ENCODE results near the gene POLRMT. TPM values are rescaled to one million over a fixed set of nuclear protein-coding genes. Genes with fewer than 3 reads are reported as not detected.
"Not testable (repeated sequence)": the region's sequence is repeated elsewhere in the genome, so short reads cannot be mapped to it uniquely, and the experiment has no call there.

Gene POLRMT
- total RNA-seq, 1 donor from 2014 or later = 36.0 TPM

DNA sequence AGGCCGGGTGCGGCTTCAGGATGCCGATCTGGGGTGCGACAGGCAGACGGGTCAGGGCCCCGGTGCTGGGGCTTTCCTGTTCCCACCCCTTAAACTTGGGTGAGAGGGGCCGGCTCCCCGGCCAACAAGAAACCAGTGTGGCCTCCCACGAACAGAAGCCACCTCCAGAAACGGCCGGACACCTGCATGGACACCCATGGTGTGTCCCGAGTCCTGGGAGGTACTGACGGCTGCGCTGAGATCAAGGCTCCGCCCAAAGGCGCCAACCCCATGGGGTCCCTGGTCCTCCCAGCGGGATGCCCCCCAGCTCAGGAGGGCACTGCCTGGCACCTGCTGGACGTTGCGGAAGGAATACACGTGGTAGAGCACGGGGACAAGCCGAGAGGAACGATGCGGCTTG, 11.5 kb downstream of the POLRMT start:
- Histone ChIP-seq H3K9me3 (no peaks in the 10 kb centered on the region), H3K4me1 (no peaks in the 10 kb centered on the region), H3K36me3 (peaks cover 61% of the 10 kb centered on the region), H3K27ac (no peak overlapping the region), H3K4me3 (no peak overlapping the region), H3K27me3 (no peaks in the 10 kb centered on the region)
- TF ChIP-seq, protein P1, sequence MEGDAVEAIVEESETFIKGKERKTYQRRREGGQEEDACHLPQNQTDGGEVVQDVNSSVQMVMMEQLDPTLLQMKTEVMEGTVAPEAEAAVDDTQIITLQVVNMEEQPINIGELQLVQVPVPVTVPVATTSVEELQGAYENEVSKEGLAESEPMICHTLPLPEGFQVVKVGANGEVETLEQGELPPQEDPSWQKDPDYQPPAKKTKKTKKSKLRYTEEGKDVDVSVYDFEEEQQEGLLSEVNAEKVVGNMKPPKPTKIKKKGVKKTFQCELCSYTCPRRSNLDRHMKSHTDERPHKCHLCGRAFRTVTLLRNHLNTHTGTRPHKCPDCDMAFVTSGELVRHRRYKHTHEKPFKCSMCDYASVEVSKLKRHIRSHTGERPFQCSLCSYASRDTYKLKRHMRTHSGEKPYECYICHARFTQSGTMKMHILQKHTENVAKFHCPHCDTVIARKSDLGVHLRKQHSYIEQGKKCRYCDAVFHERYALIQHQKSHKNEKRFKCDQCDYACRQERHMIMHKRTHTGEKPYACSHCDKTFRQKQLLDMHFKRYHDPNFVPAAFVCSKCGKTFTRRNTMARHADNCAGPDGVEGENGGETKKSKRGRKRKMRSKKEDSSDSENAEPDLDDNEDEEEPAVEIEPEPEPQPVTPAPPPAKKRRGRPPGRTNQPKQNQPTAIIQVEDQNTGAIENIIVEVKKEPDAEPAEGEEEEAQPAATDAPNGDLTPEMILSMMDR (IDR thresholded peaks at IDR 0.05) = no peak
- no peak for ATAC-seq
- DNase-seq = no peak
- intact Hi-C loops (cut with DNase I) = no loop called here

DNA sequence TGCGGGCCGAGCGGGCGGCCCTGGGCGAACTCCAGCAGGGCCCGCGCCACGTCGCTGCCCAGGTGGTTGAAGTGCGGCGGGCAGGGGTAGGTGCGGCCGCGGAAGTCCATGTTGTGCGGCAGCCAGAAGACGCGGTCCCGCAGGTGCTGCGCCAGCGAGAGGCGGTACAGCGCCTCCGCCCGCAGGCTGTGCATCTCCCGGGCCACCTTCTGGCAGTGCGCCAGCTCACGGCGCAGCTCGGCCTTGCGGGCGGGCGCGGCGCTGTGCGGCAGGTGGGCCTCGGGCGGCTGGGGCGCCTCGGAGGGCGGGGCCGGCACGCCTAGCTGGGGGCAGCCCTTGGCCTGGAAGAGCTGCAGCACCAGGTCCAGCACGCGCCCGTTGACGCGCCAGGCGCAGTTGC, 12.1 kb downstream of the POLRMT start:
- DNase-seq; ATAC-seq; intact Hi-C loops (cut with DNase I); H3K4me1 ChIP-seq; H3K27me3 ChIP-seq; H3K27ac ChIP-seq; H3K9me3 ChIP-seq; H3K4me3 ChIP-seq: not testable (repeated sequence)
- H3K36me3 ChIP-seq = peaks cover 60% of the 10 kb centered on the region

DNA sequence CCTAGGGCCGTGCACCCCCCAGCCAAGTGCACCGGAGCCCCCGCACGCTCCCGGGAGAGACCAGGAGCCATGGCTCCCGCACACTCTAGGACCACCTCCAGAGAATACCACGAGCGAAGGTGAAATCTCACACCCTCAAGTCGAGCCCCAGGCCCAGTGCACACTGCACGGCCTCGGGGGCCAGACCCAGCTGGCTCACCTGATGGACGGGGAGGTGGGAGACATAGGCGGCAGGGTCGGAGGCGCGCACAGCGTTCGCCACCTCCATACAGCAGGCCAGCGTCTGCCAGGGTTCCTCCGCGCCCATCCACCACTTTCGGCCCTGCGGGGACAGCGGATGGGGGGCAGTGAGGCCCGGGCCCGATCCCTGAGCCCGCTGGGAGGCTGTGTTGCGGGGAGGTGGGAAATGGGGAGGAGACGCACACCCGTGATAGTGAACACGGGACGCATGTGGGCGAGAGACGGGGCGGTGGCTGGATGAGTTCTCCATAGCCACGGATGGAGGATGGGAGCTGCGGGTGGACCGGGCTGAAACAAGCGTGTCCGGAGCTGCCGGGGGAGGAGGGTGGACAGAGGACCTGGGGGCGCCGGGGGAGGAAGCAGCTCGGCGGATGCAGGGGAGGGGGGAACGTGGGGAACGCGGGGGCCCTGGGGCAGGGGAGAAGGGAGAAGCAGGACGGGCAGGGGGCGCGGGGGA, 13.0 kb downstream of the POLRMT start:
- no peak overlapping the region for H3K4me3 ChIP-seq
- TF ChIP-seq, protein P1 (IDR thresholded peaks at IDR 0.05) = no peak
- peaks cover 52% of the 10 kb centered on the region for H3K36me3 ChIP-seq
- no peaks in the 10 kb centered on the region for H3K4me1 ChIP-seq
- ATAC-seq (no peak), DNase-seq (no peak)
- no peaks in the 10 kb centered on the region for H3K27me3 ChIP-seq
- intact Hi-C loops (cut with DNase I) = no loop called here
- H3K27ac ChIP-seq = no peak overlapping the region
- H3K9me3 ChIP-seq = no peaks in the 10 kb centered on the region

DNA sequence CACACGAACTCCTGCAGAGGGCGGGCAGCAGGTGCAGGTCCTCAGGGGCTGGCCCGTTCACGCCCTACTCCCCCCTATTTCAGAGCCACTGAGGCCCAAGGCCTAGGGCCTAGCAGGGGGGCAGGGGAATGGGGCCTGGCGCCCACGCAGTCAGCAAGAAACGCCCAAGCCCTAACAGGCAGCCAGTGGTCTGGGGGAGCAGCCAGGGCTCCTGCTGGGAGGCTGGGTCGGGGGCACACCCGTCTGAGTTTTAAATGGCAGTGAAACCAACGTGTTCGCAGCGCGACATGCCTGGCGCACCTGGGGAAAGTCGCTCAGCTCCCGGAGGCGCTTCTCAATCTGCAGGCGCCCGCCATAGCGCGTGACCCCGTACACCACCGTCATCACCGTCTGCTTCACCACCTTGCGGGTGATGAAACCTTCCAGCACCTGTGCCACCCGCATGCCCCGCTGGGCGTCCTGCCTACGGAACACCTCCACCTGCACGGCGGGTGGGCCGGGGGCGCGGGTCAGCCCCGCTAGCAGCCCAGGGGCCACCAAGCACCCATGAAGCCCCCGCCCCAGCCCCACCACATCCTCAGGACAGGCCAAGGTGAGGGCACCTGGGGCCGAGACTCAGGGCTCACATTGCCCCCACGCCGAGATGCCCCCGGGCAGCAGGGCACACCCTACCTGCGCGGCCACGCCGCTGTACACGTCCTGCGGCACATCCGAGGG, 13.9 kb downstream of the POLRMT start:
- Histone ChIP-seq H3K4me1 (no peaks in the 10 kb centered on the region), H3K27me3 (no peaks in the 10 kb centered on the region), H3K9me3 (no peaks in the 10 kb centered on the region), H3K27ac (no peak overlapping the region), H3K36me3 (peaks cover 43% of the 10 kb centered on the region), H3K4me3 (no peak overlapping the region)
- intact Hi-C loops (cut with DNase I) = no loop called here
- TF ChIP-seq, protein P1 (IDR thresholded peaks at IDR 0.05) = no peak
- ATAC-seq (no peak), DNase-seq (no peak)

DNA sequence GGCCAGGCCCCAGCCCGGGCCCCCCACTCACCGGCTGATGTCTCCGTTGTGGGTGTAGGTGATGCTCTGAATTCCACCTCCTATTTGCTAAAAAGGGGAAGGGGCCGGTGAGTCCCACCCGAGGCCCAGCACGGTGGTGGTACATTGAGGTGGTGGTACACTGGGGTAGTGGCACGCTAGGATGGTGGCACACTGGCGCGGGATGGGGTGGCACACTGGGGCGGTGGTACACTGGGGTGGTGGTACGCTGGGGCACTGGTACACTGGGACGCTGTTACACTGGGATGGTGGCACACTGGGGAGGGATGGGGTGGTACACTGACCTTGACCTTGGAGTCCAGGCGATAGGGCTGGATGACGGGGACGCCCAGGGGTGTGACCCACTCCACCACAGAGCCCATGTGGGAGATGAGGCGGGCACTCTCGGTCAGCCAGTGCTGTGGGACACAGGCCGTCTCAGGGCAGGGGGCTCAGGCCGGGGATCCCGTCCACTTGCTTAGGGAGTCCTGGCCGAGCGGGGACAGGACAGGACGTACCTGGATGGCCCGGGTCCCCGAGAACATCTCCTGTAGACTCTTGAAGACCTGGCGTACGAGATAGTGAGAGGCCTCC, 14.6 kb downstream of the POLRMT start:
- intact Hi-C loops (cut with DNase I) = no loop called here
- Histone ChIP-seq H3K27ac (no peak overlapping the region), H3K27me3 (no peaks in the 10 kb centered on the region), H3K4me3 (no peak overlapping the region), H3K9me3 (no peaks in the 10 kb centered on the region), H3K4me1 (no peaks in the 10 kb centered on the region), H3K36me3 (peaks cover 43% of the 10 kb centered on the region)
- DNase-seq (no peak), ATAC-seq (no peak)
- TF ChIP-seq, protein P1 (IDR thresholded peaks at IDR 0.05) = no peak

DNA sequence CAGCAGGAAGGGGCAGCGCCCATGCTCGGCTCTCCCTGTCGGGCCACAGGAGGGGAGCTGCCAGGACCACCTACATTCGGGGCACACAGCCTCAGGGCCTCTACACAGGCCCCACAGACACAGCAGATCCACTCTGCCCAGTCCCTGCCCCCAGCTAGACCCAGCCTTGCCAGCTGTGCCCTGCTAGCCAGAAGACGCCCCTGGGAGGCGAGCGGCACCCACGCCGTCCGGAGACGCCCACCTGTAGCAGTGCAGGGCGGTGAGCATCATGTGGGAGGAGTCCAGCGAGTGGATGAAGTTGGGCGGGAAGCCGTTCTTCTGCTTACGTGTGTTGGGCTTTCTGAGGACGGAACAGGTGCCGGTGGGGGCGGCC, 15.1 kb downstream of the POLRMT start:
- Histone ChIP-seq H3K27me3 (no peaks in the 10 kb centered on the region), H3K4me1 (no peaks in the 10 kb centered on the region), H3K9me3 (no peaks in the 10 kb centered on the region), H3K4me3 (no peak overlapping the region), H3K36me3 (peaks cover 42% of the 10 kb centered on the region), H3K27ac (no peak overlapping the region)
- DNase-seq (no peak), ATAC-seq (no peak)
- TF ChIP-seq, protein P1 (IDR thresholded peaks at IDR 0.05) = no peak
- intact Hi-C loops (cut with DNase I) = no loop called here

Data from upper lobe of right lung (tissue), 1 donor.